Parathyroid adenoma (tissue), 2 donors: ENCODE results near the gene PLAAT4.
A peak's percentile ranks its signal among the peaks of the same experiment; 100 is the strongest.
"Not testable (repeated sequence)": the region's sequence is repeated elsewhere in the genome, so short reads cannot be mapped to it uniquely, and the experiment has no call there.

ENCODE experiments used
- H2AFZ ChIP-seq: fragments of 300-600 bp; sonication (generic); one replicate; pipeline ENCODE4 v1.7.0; 2017; ENCODE audit warnings: antibody characterized with exemption, mild to moderate bottlenecking
- H3K27ac ChIP-seq: fragments of 300-600 bp; sonication (generic); one replicate; pipeline ENCODE4 v1.7.0; 2017
- H3K27me3 ChIP-seq: fragments of 300-600 bp; sonication (generic); one replicate; pipeline ENCODE4 v1.7.0; 2017; ENCODE audit warnings: low read length; ENCODE audit not compliant: control insufficient read depth, insufficient read depth
- H3K36me3 ChIP-seq: fragments of 300-600 bp; sonication (generic); one replicate; pipeline ENCODE4 v1.7.0; 2017; ENCODE audit warnings: low read length; ENCODE audit not compliant: control insufficient read depth, insufficient read depth
- H3K4me1 ChIP-seq: fragments of 300-600 bp; sonication (generic); one replicate; pipeline ENCODE4 v1.7.0; 2017; ENCODE audit warnings: control low read depth
- H3K4me2 ChIP-seq: fragments of 300-600 bp; sonication (generic); one replicate; pipeline ENCODE4 v1.7.0; 2017; ENCODE audit warnings: low read length
- H3K4me3 ChIP-seq: fragments of 300-600 bp; sonication (generic); one replicate; pipeline ENCODE4 v1.7.0; 2017; ENCODE audit warnings: low read depth, low read length
- H3K79me2 ChIP-seq: fragments of 300-600 bp; sonication (generic); one replicate; pipeline ENCODE4 v1.7.0; 2017; ENCODE audit warnings: control low read depth
- H3K9ac ChIP-seq: fragments of 300-600 bp; sonication (generic); one replicate; pipeline ENCODE4 v1.7.0; 2017; ENCODE audit warnings: mild to moderate bottlenecking
- H3K9me3 ChIP-seq: fragments of 300-600 bp; sonication (generic); one replicate; pipeline ENCODE4 v1.7.0; 2017; ENCODE audit warnings: low read length; ENCODE audit not compliant: control insufficient read depth
- TF ChIP-seq, protein P1 (sequence below): fragments of 300-600 bp; sonication (generic); IDR thresholded peaks from one replicate; pipeline ENCODE4 v1.7.0; 2017; ENCODE audit warnings: antibody characterized with exemption, mild to moderate bottlenecking
- donor health status: primary hyperparathyroidism.

PLAAT4 gene

DNA sequence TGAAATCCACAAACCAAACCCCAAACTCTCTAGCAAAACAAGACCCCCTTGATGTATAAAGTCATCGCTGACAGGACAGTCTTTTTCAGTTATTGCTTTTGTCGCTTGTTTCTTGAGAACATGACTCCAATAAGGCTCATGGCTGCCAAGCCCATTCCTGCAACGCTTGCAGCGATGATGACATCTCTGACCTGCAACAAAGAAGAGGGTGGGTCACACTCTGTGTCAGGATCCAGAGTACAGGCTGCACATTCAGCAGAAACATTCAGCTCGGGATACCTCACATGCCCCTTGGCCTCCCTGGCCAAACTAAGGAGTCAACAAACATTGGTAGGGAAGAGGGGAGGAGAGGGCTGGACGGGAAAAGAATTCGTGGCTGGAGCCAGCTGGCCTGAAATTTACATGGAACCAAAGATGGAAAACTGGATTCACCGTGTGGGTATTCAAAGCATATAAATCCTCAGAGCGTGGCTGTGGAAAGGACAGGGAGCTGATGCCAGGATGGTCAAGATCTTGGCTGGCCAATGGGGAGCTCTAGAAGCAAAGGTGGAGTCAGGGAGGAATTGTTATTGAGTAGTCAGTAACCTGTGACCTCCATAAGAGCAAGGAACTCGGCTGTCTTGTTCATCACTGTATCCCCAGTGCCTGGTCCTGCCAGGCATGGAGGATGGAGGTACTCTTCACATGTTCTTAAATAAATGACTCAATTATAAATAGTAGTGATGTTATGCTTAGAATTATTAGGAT lies 38.4 kb downstream of the PLAAT4 start:
- H3K4me1 ChIP-seq, result peaks cover 4% of the 10 kb centered on the region
- no peaks in the 10 kb centered on the region for H3K9me3 ChIP-seq
- no peak overlapping the region for H3K4me2 ChIP-seq
- peak overlapping the region; percentile 53 for H3K27ac ChIP-seq
- no peak overlapping the region for H3K4me3 ChIP-seq
- H2AFZ ChIP-seq, result peak overlapping the region; percentile 42
- no peaks in the 10 kb centered on the region for H3K27me3 ChIP-seq
- H3K79me2 ChIP-seq, result no peaks in the 10 kb centered on the region
- no peaks in the 10 kb centered on the region for H3K36me3 ChIP-seq
- no peak overlapping the region for H3K9ac ChIP-seq
- TF ChIP-seq, protein P1, sequence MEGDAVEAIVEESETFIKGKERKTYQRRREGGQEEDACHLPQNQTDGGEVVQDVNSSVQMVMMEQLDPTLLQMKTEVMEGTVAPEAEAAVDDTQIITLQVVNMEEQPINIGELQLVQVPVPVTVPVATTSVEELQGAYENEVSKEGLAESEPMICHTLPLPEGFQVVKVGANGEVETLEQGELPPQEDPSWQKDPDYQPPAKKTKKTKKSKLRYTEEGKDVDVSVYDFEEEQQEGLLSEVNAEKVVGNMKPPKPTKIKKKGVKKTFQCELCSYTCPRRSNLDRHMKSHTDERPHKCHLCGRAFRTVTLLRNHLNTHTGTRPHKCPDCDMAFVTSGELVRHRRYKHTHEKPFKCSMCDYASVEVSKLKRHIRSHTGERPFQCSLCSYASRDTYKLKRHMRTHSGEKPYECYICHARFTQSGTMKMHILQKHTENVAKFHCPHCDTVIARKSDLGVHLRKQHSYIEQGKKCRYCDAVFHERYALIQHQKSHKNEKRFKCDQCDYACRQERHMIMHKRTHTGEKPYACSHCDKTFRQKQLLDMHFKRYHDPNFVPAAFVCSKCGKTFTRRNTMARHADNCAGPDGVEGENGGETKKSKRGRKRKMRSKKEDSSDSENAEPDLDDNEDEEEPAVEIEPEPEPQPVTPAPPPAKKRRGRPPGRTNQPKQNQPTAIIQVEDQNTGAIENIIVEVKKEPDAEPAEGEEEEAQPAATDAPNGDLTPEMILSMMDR, result no peak

- H3K36me3 ChIP-seq, H3K9ac ChIP-seq, H3K4me3 ChIP-seq, H3K4me1 ChIP-seq, H2AFZ ChIP-seq, H3K27me3 ChIP-seq, H3K4me2 ChIP-seq, H3K9me3 ChIP-seq, H3K27ac ChIP-seq, H3K79me2 ChIP-seq: not testable (repeated sequence)
Measured at GRCh38 chr11:63578882-63579281, 42.3 kb downstream of the PLAAT4 start.

DNA sequence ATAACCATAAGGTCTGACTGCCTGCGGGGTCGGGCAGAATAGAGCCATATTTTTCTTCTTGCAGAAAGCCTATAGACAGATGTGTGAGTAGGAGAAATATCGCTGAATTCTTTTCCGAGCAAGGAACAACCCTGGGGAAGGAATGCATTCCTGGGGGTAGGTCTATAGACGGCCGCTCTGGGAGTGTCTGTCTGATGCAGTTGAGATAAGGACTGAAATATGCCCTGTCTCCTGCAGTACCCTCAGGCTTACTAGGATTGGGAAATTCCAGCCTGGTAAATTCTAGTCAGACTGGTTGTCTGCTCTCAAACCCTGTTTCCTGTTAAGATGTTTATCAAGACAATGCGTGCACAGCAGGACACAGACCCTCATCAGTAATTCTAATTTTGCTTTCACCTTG lies 44.6 kb downstream of the PLAAT4 start:
- not testable (repeated sequence) for H3K9me3 ChIP-seq, H3K9ac ChIP-seq, H3K36me3 ChIP-seq, H3K4me1 ChIP-seq, H2AFZ ChIP-seq, H3K4me2 ChIP-seq, H3K79me2 ChIP-seq, H3K27ac ChIP-seq, H3K4me3 ChIP-seq, H3K27me3 ChIP-seq

DNA sequence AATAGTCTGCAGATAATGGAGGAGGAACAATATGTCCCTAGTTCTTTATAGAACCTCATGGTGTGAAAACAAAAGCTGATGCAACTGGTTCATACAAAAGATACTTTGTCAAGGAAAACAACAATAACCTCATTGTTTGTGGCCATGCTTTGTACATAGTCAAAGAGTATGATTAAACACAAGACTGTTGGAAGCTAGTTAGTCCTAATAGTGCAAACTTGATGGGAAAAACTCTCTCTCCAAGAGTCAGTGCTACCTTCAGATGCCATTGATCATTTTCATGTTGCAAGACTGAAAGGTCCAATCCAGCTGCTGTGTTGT lies 46.7 kb downstream of the PLAAT4 start:
- TF ChIP-seq, protein P1, result no peak
- Histone ChIP-seq H2AFZ (no peak overlapping the region), H3K4me2 (no peak overlapping the region), H3K4me3 (no peak overlapping the region), H3K4me1 (no peaks in the 10 kb centered on the region), H3K79me2 (no peaks in the 10 kb centered on the region), H3K27me3 (no peaks in the 10 kb centered on the region), H3K9me3 (no peaks in the 10 kb centered on the region), H3K9ac (no peak overlapping the region), H3K27ac (no peak overlapping the region), H3K36me3 (no peaks in the 10 kb centered on the region)

GRCh38 chr11:63586451-63587166 lies 50.0 kb downstream of the PLAAT4 start:
- no peak overlapping the region for H2AFZ ChIP-seq
- no peak overlapping the region for H3K4me3 ChIP-seq
- H3K79me2 ChIP-seq, result no peaks in the 10 kb centered on the region
- no peak overlapping the region for H3K4me2 ChIP-seq
- H3K9me3 ChIP-seq, result no peaks in the 10 kb centered on the region
- no peak overlapping the region for H3K9ac ChIP-seq
- H3K27me3 ChIP-seq, result no peaks in the 10 kb centered on the region
- TF ChIP-seq, protein P1, result no peak
- no peak overlapping the region for H3K27ac ChIP-seq
- H3K4me1 ChIP-seq, result no peaks in the 10 kb centered on the region
- no peaks in the 10 kb centered on the region for H3K36me3 ChIP-seq
